Tibial nerve (tissue), 4 donors: ENCODE data around the gene SPRY4.
"Not testable (repeated sequence)": the region's sequence is repeated elsewhere in the genome, so short reads cannot be mapped to it uniquely, and the experiment has no call there.

Experiments
- CTCF ChIP-seq, 5 experiments: fragments of 200-600 bp in 3 of 5; fragments of 450-650 bp in 2 of 5; sonication (generic) in 3 of 5; IDR thresholded peaks; one replicate each; pipeline ENCODE4 v1.5.1; 2016 to 2019; ENCODE audit warnings: antibody characterized with exemption in 5 of 5, mild to moderate bottlenecking in 3 of 5, moderate library complexity in 2 of 5
- EP300 ChIP-seq, 2 donors: sonication (generic); formaldehyde crosslinking; IDR thresholded peaks; one replicate each; pipeline ENCODE4 v1.6.1; 2017; ENCODE audit warnings: antibody characterized with exemption in 2 of 2, mild to moderate bottlenecking in 1 of 2
- POLR2A ChIP-seq, 2 donors: fragments of 450-650 bp; IDR thresholded peaks; one replicate each; pipeline ENCODE4 v1.6.1; 2017; ENCODE audit warnings: antibody characterized with exemption in 2 of 2, mild to moderate bottlenecking in 2 of 2, moderate library complexity in 2 of 2

GRCh38 chr5:142297786-142298185 lies 27.0 kb downstream of the SPRY4 start:
- not testable (repeated sequence) for TF ChIP-seq CTCF, EP300, POLR2A (IDR thresholded peaks at IDR 0.05)
